NCI-H526 treated with DMSO at 0.1 percent for 48 hours (cell line): ENCODE data around the gene MAMDC2.

Experiments
- DNase-seq: peaks from one replicate; lab custom pipeline; 2025; lab: John Stamatoyannopoulos, UW

MAMDC2 gene

DNA sequence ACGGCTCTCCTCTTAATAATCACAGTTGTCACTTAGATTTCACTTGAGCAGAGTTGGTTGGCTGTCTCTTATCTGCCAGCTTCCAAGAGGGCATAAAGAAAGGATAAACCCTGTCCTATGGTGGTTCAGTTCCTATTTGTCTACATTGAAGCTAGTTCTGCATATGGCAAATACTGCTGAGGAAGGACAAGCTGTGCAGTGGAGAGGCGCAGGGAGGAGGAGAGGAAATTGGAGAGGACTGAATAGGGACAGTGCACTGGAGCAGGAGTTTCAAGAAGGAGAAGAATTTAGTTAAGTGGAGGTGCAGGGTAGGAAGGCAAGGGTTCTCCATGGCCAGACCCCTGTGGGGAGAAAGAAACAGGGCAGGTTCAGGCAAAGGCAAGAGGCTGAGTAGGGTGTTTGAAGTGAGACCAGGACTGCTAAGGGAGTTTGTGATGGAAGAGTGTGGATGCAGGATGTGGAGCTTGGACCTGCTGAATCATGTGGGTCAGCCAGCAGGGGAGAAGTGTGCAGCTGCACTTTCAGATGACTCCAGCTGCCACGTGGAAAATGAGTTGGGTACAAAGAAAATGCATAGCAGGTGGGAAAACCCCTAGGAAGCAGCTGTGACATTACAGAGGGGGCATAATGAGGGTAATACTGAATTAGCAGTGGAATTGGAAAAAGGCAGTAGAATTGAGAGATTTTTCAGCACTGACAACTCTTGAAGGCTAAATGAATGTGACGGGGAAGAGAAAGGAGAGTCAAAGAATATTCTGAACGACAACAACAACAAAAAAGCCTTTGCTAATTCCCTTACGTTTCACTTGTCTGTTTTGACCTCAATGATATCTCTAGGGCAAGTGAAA is 66.8 kb downstream of the MAMDC2 start:
- DNase-seq, result no peak

DNA sequence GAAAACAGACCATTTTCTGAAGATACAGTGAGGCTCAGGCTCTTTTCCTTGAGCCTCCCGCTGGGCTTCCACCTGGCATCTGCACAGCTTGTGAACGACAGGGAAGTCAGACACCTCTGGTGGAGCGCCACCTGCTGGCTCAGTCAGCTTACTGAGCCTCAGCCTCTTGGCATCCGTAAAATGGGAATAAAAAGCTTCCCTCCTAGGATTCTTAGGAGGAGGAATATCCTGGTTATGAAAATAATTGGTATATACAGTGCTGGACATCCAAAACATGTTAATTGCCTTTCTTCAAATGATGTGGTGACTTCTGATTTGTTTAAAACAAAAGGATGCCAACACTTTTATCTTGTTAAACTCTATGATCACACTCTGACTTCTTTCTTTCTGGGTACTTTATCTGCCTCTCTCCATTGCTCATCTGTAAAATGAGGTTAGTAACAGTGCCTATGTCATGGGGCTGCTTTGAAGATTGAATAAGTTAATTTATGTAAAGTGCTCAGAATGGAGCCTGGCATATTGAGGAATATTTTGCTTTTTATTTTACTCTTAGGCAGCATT is 67.5 kb downstream of the MAMDC2 start:
- peak; percentile 38 for DNase-seq

DNA sequence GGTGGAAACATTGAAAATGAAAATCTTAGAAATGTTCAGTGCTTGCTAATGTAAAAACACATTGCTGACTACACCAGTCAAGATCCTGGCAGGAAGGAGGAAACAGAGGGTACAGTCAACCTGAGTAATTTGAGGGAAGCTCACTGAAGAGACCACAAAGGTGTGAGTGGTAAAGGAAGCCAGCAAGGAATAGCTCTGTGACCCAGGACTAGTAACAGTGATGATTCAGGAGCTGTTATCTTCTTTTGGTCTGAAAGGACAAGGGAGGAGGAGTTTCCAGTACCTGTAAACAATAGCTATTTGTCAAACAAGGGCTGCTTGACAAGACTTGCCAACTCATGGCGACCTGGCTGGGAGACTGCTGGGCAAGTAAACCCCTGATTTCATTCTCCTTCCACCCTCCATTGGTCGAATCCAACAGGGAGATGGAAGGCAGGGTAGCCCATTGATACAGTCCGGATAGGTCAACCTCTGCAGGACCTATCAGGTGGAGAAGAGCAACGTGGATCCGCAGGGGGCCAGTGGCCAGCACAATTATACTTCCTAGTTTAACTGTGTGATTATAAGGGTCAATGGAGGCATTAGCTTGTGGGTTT is 68.1 kb downstream of the MAMDC2 start:
- DNase-seq, result no peak

DNA sequence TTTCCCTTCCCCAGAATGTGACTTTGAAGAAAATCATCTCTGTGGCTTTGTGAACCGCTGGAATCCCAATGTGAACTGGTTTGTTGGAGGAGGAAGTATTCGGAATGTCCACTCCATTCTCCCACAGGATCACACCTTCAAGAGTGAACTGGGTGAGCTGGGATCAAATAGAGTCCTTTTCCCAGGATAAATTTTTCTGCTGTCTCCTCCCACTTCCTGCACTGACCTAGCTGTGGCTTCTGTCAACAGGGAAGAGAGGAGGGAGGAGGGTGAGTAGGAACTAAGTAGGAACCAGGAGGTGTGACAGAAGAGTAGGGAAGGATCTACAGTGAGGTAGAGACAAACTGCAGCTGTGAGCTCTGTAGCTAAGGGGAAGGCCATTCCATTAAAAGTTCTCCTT is 69.3 kb downstream of the MAMDC2 start:
- no peak for DNase-seq

DNA sequence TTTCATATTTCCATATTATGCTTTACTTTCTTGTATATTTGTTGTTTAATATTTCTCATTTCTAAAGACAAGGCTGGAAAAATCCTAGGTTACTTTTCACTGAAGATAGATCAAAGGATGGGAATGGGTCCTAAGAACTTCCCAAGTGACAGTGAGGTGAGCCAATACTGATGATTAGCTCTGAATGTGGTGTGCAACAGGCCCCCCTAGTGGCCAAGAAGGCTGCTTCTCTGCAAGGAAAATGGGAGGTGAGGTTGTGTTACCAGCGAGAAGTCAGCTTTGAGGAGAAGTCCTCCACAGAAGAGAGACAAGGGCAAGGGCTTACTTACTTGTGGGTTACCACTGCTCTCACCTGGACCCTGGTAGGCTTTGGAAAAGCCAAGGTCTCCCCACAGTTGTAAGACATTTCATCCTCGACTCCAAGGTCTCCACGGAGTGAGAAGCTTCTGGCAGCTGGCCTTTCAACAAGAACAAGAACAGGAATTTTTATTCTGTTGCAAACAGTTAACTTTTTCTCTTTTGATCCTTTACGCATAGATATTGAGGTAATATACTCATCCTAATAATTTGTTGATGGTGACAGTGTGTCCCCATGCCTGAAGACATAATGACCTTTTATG is 69.9 kb downstream of the MAMDC2 start:
- DNase-seq, result no peak

DNA sequence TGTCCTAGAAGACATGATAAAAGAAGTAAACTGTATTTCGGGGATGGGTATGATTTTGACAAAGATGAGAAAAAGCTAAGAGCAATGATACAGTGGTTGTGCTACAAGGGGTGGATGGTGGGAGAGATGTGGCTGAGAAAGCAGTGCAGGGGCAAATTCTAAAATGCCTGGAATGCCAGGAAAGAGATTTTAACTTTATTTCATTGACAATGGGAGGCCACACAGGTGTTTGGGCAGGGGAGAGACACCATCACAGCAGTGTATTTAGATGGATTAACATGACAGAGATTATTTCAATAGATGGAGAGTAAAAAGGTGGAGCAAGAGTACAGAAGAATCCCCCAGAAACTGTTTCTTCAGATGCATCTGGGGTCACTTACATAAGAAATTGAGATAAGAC is 71.2 kb downstream of the MAMDC2 start:
- no peak for DNase-seq

DNA sequence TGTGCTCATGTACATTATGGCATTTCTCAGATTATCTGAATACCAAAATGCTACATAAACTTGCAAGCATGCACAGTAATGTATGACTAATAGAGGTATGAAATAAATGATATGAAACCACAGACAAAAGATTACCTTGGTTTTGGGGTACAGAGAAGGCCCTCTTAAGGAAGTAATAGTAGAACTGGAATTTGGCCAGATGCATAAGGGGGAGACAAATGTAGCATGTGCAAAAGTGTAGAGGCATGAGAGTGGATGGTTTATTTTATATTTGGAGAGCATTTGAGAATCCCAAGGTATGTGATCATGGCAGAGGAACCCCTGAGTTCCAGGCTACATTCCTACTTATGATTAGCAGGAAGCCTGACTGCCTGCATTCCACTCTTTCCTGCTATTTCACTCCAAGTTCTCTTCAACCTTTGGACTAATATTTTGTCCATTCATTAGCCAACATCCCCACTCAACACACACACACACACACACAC is 74.2 kb downstream of the MAMDC2 start:
- no peak for DNase-seq

DNA sequence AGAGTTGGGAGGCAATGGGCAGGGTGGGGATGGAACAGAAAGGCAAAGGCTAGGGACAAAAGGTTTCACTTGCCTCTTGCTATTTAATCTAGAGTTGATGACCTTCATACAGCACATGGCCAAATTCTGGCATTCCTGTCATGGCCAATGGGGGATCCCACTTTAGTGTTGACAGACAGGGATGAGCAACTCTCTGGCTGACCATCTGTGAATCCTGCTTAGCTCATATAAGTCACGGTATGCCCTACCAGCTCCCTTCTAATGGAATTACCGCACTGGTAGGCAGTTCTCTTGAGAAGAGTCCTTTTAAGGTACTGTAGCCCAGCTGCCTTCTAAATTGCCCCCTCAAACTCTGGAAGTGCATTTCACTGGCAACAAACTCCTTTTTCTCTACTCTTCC is 76.1 kb downstream of the MAMDC2 start:
- no peak for DNase-seq

DNA sequence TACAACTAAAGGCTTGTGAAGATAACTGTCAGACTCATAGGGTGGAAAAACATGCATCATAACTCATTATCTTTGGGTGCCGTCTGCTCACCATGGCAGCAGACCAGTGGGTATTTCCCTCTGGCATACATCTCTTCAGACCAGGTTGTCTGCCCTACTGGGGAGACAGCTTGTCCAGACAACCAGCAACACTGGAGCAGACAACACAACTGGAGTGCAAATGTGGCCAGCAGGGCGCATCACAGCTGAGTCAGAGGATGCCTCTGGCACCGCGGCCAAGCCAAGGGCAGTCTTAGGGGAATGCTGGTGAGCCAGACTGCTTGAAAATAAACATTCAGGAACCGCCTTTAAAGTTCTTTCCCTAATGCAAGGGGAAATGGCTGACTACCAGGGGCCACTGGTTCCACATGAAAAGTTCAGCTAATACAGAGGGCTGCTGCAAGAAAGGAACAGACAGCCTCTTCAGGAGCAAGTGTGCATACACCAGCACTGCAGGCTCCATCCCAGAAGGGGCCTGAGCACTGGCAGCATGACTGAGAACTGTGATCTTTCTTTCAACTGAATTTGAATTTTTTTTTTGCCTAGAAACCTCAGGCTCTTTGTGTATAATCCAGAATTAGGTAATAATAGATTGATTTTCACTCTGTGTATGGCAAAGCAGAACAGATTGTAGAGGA is 77.3 kb downstream of the MAMDC2 start:
- DNase-seq, result no peak

DNA sequence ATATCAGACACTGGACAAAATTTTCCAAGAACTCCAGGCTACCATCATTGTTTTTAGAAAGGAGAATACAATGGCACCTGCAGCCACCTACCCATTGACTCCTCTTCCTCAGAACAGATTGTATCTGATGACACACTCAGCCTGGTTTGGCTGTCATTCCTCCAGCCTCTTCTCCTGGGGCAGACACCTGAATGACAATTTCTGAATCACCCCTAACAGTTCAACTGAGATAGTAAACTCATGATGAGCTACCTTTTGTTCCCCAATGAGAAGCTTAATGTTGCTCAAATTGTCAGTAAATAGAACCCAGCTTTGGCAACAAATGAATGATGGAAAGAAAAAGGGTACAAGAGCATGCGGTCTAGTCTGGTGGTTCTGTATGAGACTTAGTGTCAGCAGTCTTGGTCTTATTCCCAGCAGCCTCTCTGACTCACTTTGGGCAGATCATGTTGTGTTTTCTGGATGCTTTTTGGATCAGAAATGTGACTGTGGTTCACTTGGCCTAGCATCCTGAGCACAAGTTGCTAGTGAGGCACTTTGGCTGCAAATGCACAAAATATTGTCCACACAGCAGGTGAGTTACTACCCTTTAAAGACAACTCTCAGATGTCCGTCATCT is 78.3 kb downstream of the MAMDC2 start:
- no peak for DNase-seq

DNA sequence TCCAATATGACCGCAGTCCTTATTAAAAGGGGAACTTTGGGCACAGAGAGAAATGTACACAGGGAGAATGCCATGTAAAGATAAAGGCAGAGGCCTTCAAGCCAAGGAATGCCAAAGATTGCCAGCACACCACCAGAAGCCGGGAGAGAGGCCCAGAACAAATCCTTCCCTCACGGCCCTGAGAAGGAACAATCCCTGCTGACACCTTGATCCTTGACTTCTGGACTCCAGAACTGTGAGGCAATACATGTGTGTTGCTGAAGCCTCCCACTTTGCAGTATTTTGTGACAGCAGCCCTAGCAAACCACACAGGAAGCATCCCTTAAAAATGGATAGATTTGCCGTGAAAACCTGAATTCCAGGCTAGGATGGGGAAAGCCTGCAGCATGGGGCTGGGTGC is 80.0 kb downstream of the MAMDC2 start:
- no peak for DNase-seq

DNA sequence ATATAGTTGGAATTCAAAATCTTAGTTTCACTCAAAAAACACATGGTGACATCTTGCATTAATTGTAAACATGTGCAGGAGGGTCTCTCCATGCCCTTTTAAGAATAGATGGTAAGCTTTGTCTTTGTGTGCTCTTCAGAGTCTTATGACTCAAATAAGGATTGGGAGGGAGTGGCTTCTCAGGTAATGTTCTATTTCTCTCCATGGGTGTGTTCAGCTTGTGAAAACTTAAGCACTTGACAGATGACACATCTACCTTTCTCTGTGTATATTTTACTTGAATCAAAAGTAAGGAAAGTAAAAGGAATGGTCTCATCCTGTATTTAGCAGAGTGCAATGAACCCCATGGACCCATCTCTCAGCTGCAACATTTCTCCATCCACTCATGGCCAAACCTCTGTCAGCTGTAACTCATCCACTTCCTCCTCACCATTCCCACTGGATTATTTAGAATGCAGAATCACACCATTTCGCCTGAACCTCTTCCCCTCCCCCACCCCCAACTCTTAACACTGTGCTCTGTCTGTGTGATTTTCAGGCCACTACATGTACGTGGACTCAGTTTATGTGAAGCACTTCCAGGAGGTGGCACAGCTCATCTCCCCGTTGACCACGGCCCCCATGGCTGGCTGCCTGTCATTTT is 82.1 kb downstream of the MAMDC2 start:
- no peak for DNase-seq

DNA sequence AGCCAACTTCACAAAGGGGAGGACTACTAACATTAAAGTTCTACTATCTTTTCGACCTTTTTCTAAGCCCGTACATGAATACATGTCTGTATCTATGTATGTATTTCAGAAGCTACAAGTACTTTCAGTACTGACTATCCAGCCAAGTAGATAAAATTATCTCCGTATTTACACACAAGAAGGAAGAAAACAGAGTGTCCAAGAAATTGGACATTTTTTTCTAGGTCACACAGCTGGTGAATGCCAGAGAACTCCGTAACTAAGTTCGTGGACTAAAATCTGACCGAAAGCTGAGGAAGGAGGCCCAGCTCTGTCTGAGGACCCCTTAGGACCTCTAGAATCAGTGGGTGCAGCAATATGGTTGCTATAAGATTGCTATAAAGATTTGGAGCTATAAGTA is 83.4 kb downstream of the MAMDC2 start:
- DNase-seq, result no peak

DNA sequence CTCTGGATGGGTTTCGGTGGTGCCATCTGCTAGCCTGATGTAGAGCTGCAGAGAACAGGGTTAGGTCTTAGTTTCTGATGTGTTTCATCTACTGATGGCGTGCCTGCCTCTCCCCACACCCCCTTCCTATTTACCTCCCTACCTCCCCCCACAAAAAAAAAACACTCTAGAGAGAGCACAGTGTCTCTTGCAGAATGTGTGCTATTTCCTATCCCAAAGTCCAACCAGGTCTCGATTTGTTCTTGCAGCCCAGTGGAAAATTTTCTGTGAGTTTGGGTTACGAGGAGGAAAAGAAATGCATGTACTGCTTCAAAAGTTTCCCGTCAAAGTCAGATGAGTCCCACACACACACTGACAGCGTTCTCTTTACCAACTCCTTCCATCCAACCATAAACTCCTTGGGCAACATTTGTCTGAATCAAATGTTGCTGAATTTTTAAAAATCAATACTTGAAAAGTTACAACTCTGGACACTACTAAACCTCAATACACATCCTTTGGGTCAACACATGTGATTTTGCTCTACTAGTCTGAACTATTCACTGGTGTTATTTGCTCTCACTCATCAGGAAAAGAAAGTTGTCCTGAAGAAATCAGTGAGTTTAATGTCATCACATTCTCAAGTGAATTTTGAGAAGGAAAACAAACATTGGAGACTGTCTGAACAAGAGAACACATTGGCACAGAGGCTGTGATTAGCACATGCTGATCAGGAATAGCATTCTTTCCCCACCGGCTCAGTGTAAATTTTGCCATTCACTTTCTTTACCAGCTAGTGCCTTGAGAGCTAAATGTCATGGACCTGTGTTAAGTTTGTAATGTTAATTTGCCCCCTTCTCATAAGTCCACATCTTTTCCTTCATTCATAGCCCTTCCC is 84.1 kb downstream of the MAMDC2 start:
- no peak for DNase-seq

DNA sequence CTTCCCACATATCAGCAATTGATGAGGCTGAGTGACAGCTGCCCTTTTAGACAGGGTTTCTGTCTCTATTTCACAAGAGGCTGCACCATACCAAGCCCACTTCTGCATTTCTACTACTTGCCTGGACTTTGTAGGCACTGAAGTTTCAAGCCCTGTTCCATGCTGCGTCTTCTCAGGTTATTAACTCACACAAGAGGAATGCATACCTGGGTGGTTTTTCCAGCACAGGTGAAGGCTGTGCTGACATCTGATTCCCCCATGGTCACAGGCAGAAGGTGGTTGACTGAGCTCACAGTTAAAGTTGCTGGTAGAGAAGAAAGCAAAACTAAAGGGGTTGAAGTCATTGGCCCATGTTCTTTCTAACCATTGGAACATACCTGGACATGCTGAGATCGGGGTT is 86.6 kb downstream of the MAMDC2 start:
- DNase-seq, result no peak

DNA sequence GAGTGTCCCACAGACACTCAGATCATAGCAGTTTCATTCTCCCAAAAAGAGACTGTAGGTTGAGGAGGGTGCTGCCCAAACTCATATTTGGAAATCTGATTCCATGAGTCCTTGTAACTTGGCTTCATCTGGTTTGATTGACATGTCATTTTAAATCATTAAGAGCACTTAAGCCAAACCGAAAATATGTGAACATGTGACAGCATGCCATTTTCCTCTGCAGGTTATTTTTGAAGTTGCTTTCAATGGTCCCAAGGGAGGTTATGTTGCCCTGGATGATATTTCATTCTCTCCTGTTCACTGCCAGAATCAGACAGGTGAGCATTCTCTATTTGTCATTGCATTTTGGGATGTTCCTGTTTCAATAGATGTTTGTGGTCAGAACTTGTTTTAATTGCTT is 87.6 kb downstream of the MAMDC2 start:
- DNase-seq, result no peak

DNA sequence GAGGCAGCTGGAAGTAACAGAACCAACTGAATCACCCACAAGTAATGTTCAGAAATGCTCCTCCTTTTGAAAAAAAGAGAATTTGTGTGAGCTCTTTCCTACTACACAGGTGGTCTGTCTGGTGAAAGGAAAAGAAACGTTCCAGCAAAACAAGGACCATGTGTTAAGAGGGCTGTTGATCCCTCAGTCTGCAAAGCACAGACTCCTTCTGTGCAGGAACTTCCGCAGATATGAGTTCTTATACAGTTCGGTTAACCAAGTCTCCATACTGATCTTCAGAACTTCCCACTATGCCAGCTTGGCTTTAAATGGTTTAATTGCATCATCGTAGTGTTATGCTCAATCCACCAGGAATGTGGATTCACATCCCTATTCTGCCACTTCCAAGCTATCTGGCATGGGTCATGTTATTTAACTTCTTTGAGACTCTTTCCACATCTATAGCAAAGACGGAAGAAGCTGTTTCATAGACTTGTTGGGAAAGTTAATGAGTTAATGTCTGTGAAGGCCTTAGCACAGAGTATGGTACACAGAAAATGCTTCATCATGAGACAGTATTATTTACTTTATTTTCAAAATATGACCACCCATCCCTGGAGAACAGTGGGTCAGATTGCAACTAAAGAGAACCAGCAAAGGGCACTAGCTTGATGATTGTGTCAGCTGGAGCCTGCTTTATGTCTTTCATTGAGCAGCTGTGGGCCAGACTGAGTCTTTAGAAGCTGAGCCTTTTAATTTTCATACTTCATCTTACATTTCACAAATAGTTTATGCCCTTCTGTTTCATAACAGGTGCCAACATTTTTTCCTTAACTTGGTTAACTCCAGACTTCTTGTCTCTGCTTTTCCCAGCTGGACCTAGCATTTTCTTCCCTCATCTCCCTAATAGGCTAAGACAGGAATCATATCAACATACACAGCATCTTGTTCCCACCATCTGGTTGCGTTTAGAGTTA is 89.9 kb downstream of the MAMDC2 start:
- DNase-seq, result no peak

DNA sequence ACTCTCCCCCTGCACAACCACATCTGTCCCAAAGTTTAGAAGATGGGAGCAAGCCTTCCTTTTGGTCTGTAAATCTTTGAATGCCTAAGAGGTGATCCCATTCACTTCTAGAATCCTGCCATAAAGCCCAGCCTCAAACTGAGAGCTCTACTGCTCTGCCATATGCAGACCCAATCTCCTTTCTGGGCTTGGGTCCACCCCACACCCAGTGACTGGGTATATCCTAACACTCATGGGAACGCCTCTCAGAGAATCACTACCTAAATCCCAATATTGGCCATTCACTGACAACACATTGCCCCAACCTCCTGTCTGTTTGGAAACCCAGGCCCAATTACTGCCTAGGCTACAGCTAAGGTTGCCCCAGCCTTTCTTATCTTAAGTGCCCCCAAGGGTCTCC is 90.7 kb downstream of the MAMDC2 start:
- no peak for DNase-seq

DNA sequence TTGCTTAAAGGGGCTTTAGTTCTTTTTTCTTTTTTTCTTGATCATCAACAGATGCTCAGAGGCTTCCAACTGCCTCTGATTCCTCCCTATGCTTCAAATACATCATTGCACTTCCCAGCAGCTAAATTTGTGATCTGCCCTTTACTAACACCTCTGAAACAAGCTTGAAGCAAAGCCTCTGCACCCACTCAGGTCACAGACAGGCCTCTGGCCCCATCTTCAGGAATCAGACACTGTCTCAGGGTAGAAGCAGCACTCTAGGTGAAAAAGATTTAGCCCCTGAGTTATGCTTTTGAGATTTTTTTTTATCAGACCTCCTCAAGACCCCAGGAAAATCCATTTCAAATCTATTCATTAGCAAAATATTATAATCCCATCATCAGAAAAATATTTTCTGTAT is 91.5 kb downstream of the MAMDC2 start:
- DNase-seq, result no peak
